Measurements from ENCODE around the gene ZNF879. TPM values are rescaled to one million over a fixed set of nuclear protein-coding genes. Genes with fewer than 3 reads are reported as not detected.

Gene ZNF879
- total RNA-seq, 2 experiments from 2014 or later, result 2.1 to 2.2 TPM

DNA sequence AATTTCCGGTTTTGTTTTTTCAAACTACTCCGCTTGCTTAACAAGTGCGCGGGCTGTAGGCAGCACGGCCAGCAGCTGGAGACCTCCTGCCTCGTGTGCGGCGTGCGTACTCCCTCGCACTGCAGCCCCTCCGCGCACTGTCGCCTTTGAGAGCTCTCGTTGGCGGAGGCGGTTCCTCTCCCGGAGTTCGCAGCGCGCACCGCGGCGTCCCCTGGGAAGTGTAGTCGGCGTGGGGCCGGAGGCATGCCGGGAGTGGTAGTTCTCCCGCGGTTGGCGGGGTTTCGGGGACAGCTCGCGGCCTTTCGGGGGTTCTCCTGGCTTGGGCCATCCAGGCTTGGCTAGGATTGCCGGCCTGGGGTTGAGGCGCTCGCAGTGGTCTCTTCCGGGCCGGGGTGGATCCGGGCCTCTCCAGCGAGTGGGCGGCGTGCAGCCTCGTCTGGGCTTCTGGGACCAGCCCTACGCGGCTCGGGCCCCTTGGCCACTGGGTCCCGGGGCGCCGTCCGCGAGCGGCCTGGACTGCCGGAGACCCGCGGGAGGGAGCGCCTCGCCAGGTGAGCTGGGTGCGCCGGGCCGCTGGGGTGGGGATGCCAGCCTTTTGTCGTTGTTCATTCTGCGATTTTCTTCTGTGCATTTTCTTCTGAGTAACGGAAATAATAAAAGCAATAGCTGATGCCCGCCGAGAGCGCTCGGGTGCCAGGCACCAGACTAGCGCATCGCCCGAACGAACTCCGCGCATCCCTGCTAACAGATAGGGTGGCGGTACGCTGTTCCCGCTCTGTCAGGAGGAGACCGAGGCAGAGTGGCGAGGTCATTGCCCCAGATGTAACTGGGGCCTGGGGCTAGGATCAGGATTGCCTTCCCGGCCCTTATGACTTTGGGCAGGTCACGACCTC is 36.8 kb downstream of the ZNF879 start, which contains the start of gene ZNF354C:
TSS of gene ZNF354C (plus strand) at position 258 of the 893 bp plus-strand sequence. CDS start 1,696 bp downstream, outside the sequence.
- Mint-ChIP-seq H3K27me3 (no peaks in the 10 kb centered on the region), H3K9me3 (peaks cover 40% of the 10 kb centered on the region), H3K4me3 (peak within 1 kb of the TSS; percentile 81), H3K27ac (peak within 1 kb of the TSS; percentile 84), H3K4me1 (peaks cover 20% of the 10 kb centered on the region), H3K36me3 (peaks cover 60% of the 10 kb centered on the region)
- DNase-seq, result peak; percentile 90

DNA sequence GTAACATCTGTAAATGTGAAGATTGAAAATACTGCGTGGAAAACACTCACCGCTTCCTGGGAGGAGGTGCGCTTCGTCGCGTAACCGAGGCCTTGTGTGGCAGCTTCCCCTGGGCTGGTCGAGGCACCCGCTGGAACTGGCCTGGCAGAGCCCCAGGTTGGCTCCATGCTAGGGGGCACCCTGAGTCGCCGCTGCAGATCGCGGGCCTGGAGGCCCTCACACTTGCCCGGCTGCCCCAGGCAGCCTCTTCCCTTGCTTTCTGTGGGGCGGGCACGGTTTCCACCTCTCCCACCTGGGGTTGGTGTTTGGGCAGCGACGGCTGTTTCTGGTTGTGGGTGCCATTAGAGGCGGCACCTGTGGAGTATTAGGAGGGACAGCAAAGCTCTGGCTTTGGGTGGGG is 37.4 kb downstream of the ZNF879 start:
- Mint-ChIP-seq H3K4me1 (peaks cover 20% of the 10 kb centered on the region), H3K9me3 (peaks cover 45% of the 10 kb centered on the region), H3K4me3 (peak overlapping the region; percentile 81), H3K27ac (peak overlapping the region; percentile 25), H3K27me3 (no peaks in the 10 kb centered on the region), H3K36me3 (peaks cover 66% of the 10 kb centered on the region)
- no peak for DNase-seq

DNA sequence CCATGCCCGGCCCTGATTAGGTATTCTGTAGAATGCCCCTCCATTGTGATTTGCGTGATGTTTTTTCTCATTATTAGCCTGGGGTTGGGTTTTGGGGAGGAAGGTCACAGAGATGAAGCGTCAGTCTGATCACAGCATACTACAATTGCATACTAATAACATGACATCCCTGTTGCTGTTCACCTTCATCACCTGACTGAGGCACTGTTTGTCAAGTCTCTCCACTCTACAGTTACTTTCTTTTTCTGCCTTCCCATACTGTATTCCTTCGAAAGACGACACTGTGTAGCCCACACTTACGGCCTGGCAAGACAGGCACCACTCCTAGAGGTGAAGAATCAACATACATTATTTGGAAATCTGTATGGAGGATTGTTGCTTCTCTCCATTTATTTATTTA is 42.1 kb downstream of the ZNF879 start:
- H3K9me3 Mint-ChIP-seq, result peaks cover 60% of the 10 kb centered on the region
- DNase-seq, result no peak
- H3K4me3 Mint-ChIP-seq, result no peak overlapping the region
- H3K27me3 Mint-ChIP-seq, result no peaks in the 10 kb centered on the region
- H3K36me3 Mint-ChIP-seq, result peaks cover 96% of the 10 kb centered on the region
- peaks cover 12% of the 10 kb centered on the region for H3K4me1 Mint-ChIP-seq
- H3K27ac Mint-ChIP-seq, result no peak overlapping the region

DNA sequence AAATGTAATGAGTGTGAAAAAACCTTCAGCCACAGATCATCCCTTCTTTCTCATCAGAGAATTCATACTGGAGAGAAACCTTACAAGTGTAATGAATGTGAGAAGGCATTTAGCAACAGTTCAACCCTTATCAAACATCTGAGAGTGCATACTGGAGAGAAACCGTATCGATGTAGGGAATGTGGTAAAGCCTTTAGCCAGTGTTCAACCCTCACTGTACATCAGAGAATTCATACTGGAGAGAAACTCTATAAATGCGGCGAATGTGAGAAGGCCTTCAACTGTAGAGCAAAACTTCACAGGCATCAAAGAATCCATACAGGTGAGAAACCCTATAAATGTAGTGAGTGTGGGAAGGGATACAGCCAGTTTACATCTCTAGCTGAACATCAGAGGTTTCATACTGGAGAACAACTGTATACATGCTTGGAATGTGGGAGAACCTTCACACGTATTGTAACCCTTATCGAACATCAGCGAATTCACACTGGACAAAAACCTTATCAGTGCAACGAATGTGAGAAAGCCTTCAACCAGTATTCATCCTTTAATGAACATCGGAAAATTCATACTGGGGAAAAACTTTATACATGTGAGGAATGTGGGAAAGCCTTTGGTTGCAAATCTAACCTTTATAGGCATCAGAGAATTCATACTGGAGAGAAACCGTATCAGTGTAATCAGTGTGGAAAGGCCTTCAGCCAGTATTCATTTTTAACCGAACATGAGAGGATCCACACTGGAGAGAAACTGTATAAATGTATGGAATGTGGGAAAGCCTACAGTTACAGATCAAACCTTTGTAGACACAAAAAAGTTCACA is 55.8 kb downstream of the ZNF879 start:
- DNase-seq, result no peak
- Mint-ChIP-seq H3K36me3 (peaks cover 87% of the 10 kb centered on the region), H3K27me3 (no peaks in the 10 kb centered on the region), H3K9me3 (peaks cover 71% of the 10 kb centered on the region), H3K4me3 (no peak overlapping the region), H3K27ac (no peak overlapping the region), H3K4me1 (no peaks in the 10 kb centered on the region)

DNA sequence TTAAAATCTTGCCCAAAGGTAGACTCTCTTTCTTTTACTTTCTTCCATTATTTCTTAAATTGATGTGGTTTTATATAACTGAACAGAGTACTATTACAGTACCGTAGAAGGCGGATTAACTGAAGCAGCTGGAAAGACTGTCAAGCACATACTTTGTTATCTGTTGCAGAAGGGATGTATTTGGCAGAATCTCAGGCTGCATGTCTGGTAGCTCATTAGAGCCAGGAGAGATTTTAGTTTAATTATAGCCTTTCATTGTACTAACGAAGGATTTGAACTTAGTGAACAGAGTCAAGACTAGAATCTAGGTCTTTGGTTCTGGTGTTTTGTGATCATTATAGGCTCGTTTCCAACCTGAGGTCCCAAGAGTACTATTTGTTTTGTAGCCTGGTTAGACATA is 57.1 kb downstream of the ZNF879 start:
- Mint-ChIP-seq H3K27ac (no peak overlapping the region), H3K36me3 (peaks cover 75% of the 10 kb centered on the region), H3K27me3 (no peaks in the 10 kb centered on the region), H3K4me3 (no peak overlapping the region), H3K9me3 (peaks cover 71% of the 10 kb centered on the region), H3K4me1 (no peaks in the 10 kb centered on the region)
- no peak for DNase-seq

Other genes starting within 250 kb of the ZNF879 start
- 10 to 100 TPM in 1 of 2 experiments, 1 to 10 TPM in 1; 9.4 to 11.0 TPM for gene ZNF354B, start 163.9 kb upstream of the ZNF879 start, total RNA-seq
- under 1 TPM; 0.32 to 0.37 TPM for gene ZFP2, start 127.9 kb upstream of the ZNF879 start, total RNA-seq
- gene ZNF454, start 82.6 kb upstream of the ZNF879 start, total RNA-seq, result not detected
- gene GRM6, start 28.5 kb upstream of the ZNF879 start, total RNA-seq, result not detected
- 1 to 10 TPM; 6.6 to 6.7 TPM for gene ZNF354C, start 36.6 kb downstream of the ZNF879 start, total RNA-seq

All from activated naive CD8-positive, alpha-beta T cell treated with anti-CD3 and anti-CD28 coated beads for 36 hours (primary cell).